Measurements from ENCODE around the gene EXOC1.

DNA sequence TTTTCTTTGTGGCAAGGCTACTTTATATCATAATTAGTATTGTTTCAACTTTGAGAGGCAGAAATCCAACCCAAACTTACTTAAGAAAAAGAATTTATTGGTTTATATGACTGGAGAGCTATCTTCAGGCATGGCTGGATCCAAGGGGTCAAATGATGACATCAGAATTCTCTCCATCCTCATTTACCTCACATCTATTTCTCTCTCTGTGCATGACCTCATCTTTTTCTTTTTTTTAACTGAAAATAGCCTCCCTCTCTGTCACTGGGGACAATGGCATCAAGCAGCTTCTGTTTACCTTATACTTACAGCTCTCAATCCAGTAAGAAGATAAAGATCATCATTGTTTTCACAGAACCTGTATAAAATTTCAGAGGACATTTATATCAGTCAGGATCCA, 45.9 kb upstream of the EXOC1 start:
- TF ChIP-seq EZH2phosphoT487 (conservative IDR thresholded peaks at IDR 0.05; ENCODE audit: low read length): no peak
- TF ChIP-seq, protein P1, sequence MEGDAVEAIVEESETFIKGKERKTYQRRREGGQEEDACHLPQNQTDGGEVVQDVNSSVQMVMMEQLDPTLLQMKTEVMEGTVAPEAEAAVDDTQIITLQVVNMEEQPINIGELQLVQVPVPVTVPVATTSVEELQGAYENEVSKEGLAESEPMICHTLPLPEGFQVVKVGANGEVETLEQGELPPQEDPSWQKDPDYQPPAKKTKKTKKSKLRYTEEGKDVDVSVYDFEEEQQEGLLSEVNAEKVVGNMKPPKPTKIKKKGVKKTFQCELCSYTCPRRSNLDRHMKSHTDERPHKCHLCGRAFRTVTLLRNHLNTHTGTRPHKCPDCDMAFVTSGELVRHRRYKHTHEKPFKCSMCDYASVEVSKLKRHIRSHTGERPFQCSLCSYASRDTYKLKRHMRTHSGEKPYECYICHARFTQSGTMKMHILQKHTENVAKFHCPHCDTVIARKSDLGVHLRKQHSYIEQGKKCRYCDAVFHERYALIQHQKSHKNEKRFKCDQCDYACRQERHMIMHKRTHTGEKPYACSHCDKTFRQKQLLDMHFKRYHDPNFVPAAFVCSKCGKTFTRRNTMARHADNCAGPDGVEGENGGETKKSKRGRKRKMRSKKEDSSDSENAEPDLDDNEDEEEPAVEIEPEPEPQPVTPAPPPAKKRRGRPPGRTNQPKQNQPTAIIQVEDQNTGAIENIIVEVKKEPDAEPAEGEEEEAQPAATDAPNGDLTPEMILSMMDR (IDR thresholded peaks at IDR 0.05; ENCODE audit: insufficient read depth, low read length, poor library complexity, severe bottlenecking): no peak

Measured in SU-DHL-6 (cell line).